SK-N-SH treated with all-trans-retinoic acid at 6 μM for 48 hours (cell line): ENCODE measurements around the gene PPP2R5A.

ENCODE experiments used
- ATAC-seq: fragments of 200-7000 bp; cut with Tn5 transposase; 3 replicates; pipeline ENCODE4 v1.9.1; 2020; ENCODE audit warnings: mild to moderate bottlenecking, moderate library complexity
- ARNTL ChIP-seq: fragments of 450-650 bp; formaldehyde crosslinking; IDR thresholded peaks from 2 replicates; pipeline ENCODE4 v1.5.0; 2020; ENCODE audit warnings: low read depth, mild to moderate bottlenecking, moderate library complexity, borderline replicate concordance
- BACH2 ChIP-seq: fragments of 250-450 bp; sonication (Bioruptor Pico); IDR thresholded peaks from 2 replicates; pipeline ENCODE4 v1.9.0; 2021; ENCODE audit warnings: mild to moderate bottlenecking, borderline replicate concordance
- CSDC2 ChIP-seq: fragments of 250-450 bp; sonication (Bioruptor Pico); IDR thresholded peaks from 2 replicates; pipeline ENCODE4 v1.5.0; 2020; ENCODE audit warnings: mild to moderate bottlenecking, moderate library complexity
- ISL1 ChIP-seq: fragments of 250-450 bp; sonication (Bioruptor Pico); IDR thresholded peaks from 2 replicates; pipeline ENCODE4 v2.1.2; 2022; ENCODE audit warnings: mild to moderate bottlenecking, moderate library complexity
- PPARA ChIP-seq: fragments of 250-450 bp; sonication (Bioruptor Pico); IDR thresholded peaks from 2 replicates; pipeline ENCODE4 v1.5.0; 2020; ENCODE audit warnings: mild to moderate bottlenecking, borderline replicate concordance
- RARB ChIP-seq: fragments of 250-450 bp; sonication (Bioruptor Pico); IDR thresholded peaks from 2 replicates; pipeline ENCODE4 v1.8.0; 2021; ENCODE audit warnings: mild to moderate bottlenecking, moderate library complexity
- TCF4 ChIP-seq: fragments of 250-450 bp; sonication (Bioruptor Pico); IDR thresholded peaks from 2 replicates; pipeline ENCODE4 v1.8.0; 2021; ENCODE audit warnings: mild to moderate bottlenecking, moderate library complexity, borderline replicate concordance
- TOX ChIP-seq: fragments of 250-450 bp; sonication (Bioruptor Pico); IDR thresholded peaks from 2 replicates; pipeline ENCODE4 v1.8.0; 2021; ENCODE audit warnings: mild to moderate bottlenecking, moderate library complexity, borderline replicate concordance
- ZC3H10 ChIP-seq: fragments of 250-450 bp; sonication (Bioruptor Pico); IDR thresholded peaks from 2 replicates; pipeline ENCODE4 v1.5.1; 2021; ENCODE audit warnings: mild to moderate bottlenecking, moderate library complexity
- ZNF70 ChIP-seq: fragments of 450-650 bp; formaldehyde crosslinking; IDR thresholded peaks from 2 replicates; pipeline ENCODE4 v1.5.0; 2020; ENCODE audit warnings: mild to moderate bottlenecking, moderate library complexity
- ZNF8 ChIP-seq: fragments of 450-650 bp; formaldehyde crosslinking; IDR thresholded peaks from 2 replicates; pipeline ENCODE4 v1.5.0; 2020; ENCODE audit warnings: mild to moderate bottlenecking, moderate library complexity
- TF ChIP-seq, protein P1 (sequence below): fragments of 250-450 bp; sonication (Bioruptor Pico); IDR thresholded peaks from 2 replicates; pipeline ENCODE4 v1.8.0; 2021; ENCODE audit warnings: low read depth, mild to moderate bottlenecking, moderate library complexity, borderline replicate concordance
- TF ChIP-seq, protein P2 (sequence below): fragments of 250-450 bp; sonication (Bioruptor Pico); IDR thresholded peaks from 2 replicates; pipeline ENCODE4 v1.5.1; 2020; ENCODE audit warnings: low read depth, mild to moderate bottlenecking, moderate library complexity
- TF ChIP-seq, protein P3 (sequence below): fragments of 250-450 bp; sonication (Bioruptor Pico); IDR thresholded peaks from 2 replicates; pipeline ENCODE4 v1.5.0; 2020; ENCODE audit warnings: mild to moderate bottlenecking, moderate library complexity
- TF ChIP-seq, protein P4 (sequence below): fragments of 250-450 bp; sonication (Bioruptor Pico); IDR thresholded peaks from 2 replicates; pipeline ENCODE4 v1.5.1; 2021; ENCODE audit warnings: mild to moderate bottlenecking, moderate library complexity

PPP2R5A gene

DNA sequence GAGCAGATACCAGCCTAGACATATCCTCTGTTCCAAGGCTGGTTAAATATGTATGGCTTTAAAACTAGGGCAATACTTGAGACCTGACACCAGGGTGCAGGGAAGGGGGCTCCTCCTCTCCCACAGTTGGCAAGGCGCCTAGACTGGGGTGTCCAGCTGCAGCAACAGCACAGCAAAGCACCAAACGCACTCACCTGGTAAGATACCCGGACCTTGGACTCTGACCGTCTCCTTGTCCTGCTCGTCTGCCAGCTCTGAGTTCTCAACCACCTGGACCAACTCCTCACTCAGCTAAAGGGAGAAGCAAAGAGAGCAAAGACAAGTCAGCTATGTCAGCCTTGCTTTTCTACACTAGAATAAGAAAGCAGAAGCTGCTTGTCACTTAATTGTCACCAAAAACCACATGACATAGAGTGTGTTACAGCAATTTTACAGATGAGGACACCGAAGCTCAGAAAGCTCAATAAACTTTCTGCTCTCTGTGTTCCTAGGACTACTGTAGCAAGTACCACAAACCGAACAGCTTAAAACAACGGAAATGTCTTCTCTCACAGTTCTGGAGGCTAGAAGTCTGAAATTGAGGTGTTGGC, 125.1 kb downstream of the PPP2R5A start:
- no peak for ATAC-seq
- TF ChIP-seq RARB (CRISPR knock-in tag), result no peak
- TF ChIP-seq BACH2 (CRISPR knock-in tag), result no peak
- no peak for TF ChIP-seq ZC3H10
- no peak for TF ChIP-seq TOX (CRISPR knock-in tag)
- TF ChIP-seq ISL1, result no peak
- TF ChIP-seq ARNTL (CRISPR knock-in tag), result no peak
- no peak for TF ChIP-seq ZNF70 (CRISPR knock-in tag)
- no peak for TF ChIP-seq ZNF8 (CRISPR knock-in tag)
- TF ChIP-seq, protein P1, sequence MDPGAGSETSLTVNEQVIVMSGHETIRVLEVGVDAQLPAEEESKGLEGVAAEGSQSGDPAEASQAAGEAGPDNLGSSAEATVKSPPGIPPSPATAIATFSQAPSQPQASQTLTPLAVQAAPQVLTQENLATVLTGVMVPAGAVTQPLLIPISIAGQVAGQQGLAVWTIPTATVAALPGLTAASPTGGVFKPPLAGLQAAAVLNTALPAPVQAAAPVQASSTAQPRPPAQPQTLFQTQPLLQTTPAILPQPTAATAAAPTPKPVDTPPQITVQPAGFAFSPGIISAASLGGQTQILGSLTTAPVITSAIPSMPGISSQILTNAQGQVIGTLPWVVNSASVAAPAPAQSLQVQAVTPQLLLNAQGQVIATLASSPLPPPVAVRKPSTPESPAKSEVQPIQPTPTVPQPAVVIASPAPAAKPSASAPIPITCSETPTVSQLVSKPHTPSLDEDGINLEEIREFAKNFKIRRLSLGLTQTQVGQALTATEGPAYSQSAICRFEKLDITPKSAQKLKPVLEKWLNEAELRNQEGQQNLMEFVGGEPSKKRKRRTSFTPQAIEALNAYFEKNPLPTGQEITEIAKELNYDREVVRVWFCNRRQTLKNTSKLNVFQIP (CRISPR knock-in tag), result no peak
- TF ChIP-seq, protein P2, sequence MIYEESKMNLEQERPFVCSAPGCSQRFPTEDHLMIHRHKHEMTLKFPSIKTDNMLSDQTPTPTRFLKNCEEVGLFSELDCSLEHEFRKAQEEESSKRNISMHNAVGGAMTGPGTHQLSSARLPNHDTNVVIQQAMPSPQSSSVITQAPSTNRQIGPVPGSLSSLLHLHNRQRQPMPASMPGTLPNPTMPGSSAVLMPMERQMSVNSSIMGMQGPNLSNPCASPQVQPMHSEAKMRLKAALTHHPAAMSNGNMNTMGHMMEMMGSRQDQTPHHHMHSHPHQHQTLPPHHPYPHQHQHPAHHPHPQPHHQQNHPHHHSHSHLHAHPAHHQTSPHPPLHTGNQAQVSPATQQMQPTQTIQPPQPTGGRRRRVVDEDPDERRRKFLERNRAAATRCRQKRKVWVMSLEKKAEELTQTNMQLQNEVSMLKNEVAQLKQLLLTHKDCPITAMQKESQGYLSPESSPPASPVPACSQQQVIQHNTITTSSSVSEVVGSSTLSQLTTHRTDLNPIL, result no peak
- TF ChIP-seq, protein P3, sequence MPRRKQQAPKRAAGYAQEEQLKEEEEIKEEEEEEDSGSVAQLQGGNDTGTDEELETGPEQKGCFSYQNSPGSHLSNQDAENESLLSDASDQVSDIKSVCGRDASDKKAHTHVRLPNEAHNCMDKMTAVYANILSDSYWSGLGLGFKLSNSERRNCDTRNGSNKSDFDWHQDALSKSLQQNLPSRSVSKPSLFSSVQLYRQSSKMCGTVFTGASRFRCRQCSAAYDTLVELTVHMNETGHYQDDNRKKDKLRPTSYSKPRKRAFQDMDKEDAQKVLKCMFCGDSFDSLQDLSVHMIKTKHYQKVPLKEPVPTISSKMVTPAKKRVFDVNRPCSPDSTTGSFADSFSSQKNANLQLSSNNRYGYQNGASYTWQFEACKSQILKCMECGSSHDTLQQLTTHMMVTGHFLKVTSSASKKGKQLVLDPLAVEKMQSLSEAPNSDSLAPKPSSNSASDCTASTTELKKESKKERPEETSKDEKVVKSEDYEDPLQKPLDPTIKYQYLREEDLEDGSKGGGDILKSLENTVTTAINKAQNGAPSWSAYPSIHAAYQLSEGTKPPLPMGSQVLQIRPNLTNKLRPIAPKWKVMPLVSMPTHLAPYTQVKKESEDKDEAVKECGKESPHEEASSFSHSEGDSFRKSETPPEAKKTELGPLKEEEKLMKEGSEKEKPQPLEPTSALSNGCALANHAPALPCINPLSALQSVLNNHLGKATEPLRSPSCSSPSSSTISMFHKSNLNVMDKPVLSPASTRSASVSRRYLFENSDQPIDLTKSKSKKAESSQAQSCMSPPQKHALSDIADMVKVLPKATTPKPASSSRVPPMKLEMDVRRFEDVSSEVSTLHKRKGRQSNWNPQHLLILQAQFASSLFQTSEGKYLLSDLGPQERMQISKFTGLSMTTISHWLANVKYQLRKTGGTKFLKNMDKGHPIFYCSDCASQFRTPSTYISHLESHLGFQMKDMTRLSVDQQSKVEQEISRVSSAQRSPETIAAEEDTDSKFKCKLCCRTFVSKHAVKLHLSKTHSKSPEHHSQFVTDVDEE (CRISPR knock-in tag), result no peak
- TF ChIP-seq PPARA (CRISPR knock-in tag), result no peak
- TF ChIP-seq CSDC2 (CRISPR knock-in tag), result no peak
- TF ChIP-seq, protein P4, sequence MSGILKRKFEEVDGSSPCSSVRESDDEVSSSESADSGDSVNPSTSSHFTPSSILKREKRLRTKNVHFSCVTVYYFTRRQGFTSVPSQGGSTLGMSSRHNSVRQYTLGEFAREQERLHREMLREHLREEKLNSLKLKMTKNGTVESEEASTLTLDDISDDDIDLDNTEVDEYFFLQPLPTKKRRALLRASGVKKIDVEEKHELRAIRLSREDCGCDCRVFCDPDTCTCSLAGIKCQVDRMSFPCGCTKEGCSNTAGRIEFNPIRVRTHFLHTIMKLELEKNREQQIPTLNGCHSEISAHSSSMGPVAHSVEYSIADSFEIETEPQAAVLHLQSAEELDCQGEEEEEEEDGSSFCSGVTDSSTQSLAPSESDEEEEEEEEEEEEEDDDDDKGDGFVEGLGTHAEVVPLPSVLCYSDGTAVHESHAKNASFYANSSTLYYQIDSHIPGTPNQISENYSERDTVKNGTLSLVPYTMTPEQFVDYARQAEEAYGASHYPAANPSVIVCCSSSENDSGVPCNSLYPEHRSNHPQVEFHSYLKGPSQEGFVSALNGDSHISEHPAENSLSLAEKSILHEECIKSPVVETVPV, result no peak
- TF ChIP-seq TCF4 (CRISPR knock-in tag), result no peak
